Colonic mucosa (tissue), 4 donors: ENCODE data around the gene FBLN1. TPM values are rescaled to one million over a fixed set of nuclear protein-coding genes. Genes with fewer than 3 reads are reported as not detected.
"Not testable (repeated sequence)": the region's sequence is repeated elsewhere in the genome, so short reads cannot be mapped to it uniquely, and the experiment has no call there.

Experiments used
- DNase-seq: peaks from one replicate; pipeline ENCODE4 v3.0.0-alpha.2; 2020
- H3K27ac ChIP-seq: fragments of 200-600 bp; one replicate; pipeline ENCODE4 v1.8.0; 2021
- H3K27me3 ChIP-seq: fragments of 200-600 bp; one replicate; pipeline ENCODE4 v1.8.0; 2021
- H3K36me3 ChIP-seq: fragments of 200-600 bp; one replicate; pipeline ENCODE4 v1.8.0; 2021
- H3K4me1 ChIP-seq: fragments of 200-600 bp; one replicate; pipeline ENCODE4 v1.8.0; 2021; ENCODE audit warnings: mild to moderate bottlenecking
- H3K4me3 ChIP-seq: fragments of 200-600 bp; one replicate; pipeline ENCODE4 v1.8.0; 2021
- H3K9ac ChIP-seq, 2 donors: one replicate each; pipeline ENCODE4 v1.7.0; 2013; ENCODE audit warnings: control low read depth in 2 of 2, low read depth in 2 of 2, low read length in 2 of 2
- H3K9me3 ChIP-seq: fragments of 200-600 bp; one replicate; pipeline ENCODE4 v1.8.0; 2021
- CTCF ChIP-seq: fragments of 200-600 bp; IDR thresholded peaks from one replicate; pipeline ENCODE4 v1.8.0; 2022; ENCODE audit warnings: antibody characterized with exemption, mild to moderate bottlenecking
- intact Hi-C: fragments of 100-400 bp; cut with DNase I; formaldehyde crosslinking; loops from one replicate; pipeline ENCODE4 v1.14.1; 2022
- total RNA-seq, 2 donors: library from RNA; stranded (reverse); fragmentation: NEBNext Ultra II Directional in 1 of 2; extraction: Animal tissue kit (Norgen Biotek cat#: 25700) in 1 of 2; gene quantifications; one replicate each; pipeline ENCODE4 v1.2.1, GENCODE V29; 2021
- donor health status: healthy.
- donor health status: DM: no; HTN: no; CAD: no.
- donor health status: DM: no; HTN: no; CAD: no.

FBLN1 gene
- total RNA-seq, 2 donors from 2014 or later: 41.6 to 65.5 TPM

- Histone ChIP-seq H3K27ac (peak overlapping the region; percentile 21), H3K9ac (no peak overlapping the region), H3K27me3 (no peaks in the 10 kb centered on the region), H3K9me3 (no peaks in the 10 kb centered on the region), H3K4me3 (no peak overlapping the region), H3K4me1 (no peaks in the 10 kb centered on the region), H3K36me3 (no peaks in the 10 kb centered on the region)
- intact Hi-C loops: no loop called here
- TF ChIP-seq CTCF: no peak
- DNase-seq: no peak
These were observed 31.9 kb downstream of the FBLN1 start for GRCh38 chr22:45534339-45535192.

GRCh38 chr22:45535290-45535689 lies 32.6 kb downstream of the FBLN1 start:
- intact Hi-C loops: no loop called here
- no peak for DNase-seq
- H3K9me3 ChIP-seq: no peaks in the 10 kb centered on the region
- no peak overlapping the region for H3K9ac ChIP-seq
- H3K27me3 ChIP-seq: no peaks in the 10 kb centered on the region
- H3K4me3 ChIP-seq: no peak overlapping the region
- no peaks in the 10 kb centered on the region for H3K4me1 ChIP-seq
- H3K27ac ChIP-seq: peak overlapping the region; percentile 21
- no peaks in the 10 kb centered on the region for H3K36me3 ChIP-seq
- no peak for TF ChIP-seq CTCF

- H3K36me3 ChIP-seq, H3K4me1 ChIP-seq, H3K27me3 ChIP-seq, H3K4me3 ChIP-seq, H3K9ac ChIP-seq, H3K27ac ChIP-seq, intact Hi-C loops, H3K9me3 ChIP-seq, DNase-seq: not testable (repeated sequence)
These were observed 33.2 kb downstream of the FBLN1 start for GRCh38 chr22:45535835-45536234.

- intact Hi-C loops: no loop called here
- Histone ChIP-seq H3K4me1 (no peaks in the 10 kb centered on the region), H3K4me3 (no peak overlapping the region), H3K9me3 (no peaks in the 10 kb centered on the region), H3K27me3 (no peaks in the 10 kb centered on the region), H3K36me3 (no peaks in the 10 kb centered on the region), H3K27ac (peak overlapping the region; percentile 12), H3K9ac (no peak overlapping the region)
- DNase-seq: no peak
- no peak for TF ChIP-seq CTCF
These were observed 35.1 kb downstream of the FBLN1 start for GRCh38 chr22:45537734-45538181.

- H3K27me3 ChIP-seq: no peaks in the 10 kb centered on the region
- H3K36me3 ChIP-seq: no peaks in the 10 kb centered on the region
- no peak overlapping the region for H3K27ac ChIP-seq
- H3K4me3 ChIP-seq: no peak overlapping the region
- H3K9ac ChIP-seq: no peak overlapping the region
- intact Hi-C loops: no loop called here
- no peak for TF ChIP-seq CTCF
- H3K9me3 ChIP-seq: no peaks in the 10 kb centered on the region
- no peaks in the 10 kb centered on the region for H3K4me1 ChIP-seq
- no peak for DNase-seq
These were observed 35.6 kb downstream of the FBLN1 start for GRCh38 chr22:45538281-45538680.

- intact Hi-C loops: no loop called here
- Histone ChIP-seq H3K9me3 (no peaks in the 10 kb centered on the region), H3K4me1 (no peaks in the 10 kb centered on the region), H3K27me3 (no peaks in the 10 kb centered on the region), H3K9ac (no peak overlapping the region), H3K4me3 (no peak overlapping the region), H3K27ac (no peak overlapping the region), H3K36me3 (no peaks in the 10 kb centered on the region)
- no peak for TF ChIP-seq CTCF
- DNase-seq: no peak
These were observed 37.4 kb downstream of the FBLN1 start for GRCh38 chr22:45540122-45540521.
